ENCODE results near the gene HOXC9. TPM values are rescaled to one million over a fixed set of nuclear protein-coding genes. Genes with fewer than 3 reads are reported as not detected.

HOXC9 gene
- total RNA-seq, 2 experiments from 2014 or later: not detected

DNA sequence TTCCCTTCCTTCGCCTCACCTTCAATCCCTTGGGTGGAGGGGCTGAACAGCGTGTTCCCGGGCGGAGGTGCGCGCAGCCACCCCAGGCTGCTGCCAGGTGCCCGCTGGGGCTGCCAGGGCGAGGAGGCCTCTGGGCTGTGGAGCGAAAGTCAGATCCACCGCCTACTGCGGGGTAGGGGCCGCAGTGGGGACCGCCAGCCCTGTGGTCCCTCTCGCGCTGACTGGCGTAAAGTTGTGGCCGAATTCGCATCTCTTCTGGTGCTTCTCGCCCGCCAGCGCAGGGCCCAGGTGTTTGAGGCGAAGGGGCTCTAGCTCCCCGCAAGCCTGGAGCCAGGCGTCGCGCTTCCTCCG, 46.8 kb downstream of the HOXC9 start:
- DNase-seq: no peak

DNA sequence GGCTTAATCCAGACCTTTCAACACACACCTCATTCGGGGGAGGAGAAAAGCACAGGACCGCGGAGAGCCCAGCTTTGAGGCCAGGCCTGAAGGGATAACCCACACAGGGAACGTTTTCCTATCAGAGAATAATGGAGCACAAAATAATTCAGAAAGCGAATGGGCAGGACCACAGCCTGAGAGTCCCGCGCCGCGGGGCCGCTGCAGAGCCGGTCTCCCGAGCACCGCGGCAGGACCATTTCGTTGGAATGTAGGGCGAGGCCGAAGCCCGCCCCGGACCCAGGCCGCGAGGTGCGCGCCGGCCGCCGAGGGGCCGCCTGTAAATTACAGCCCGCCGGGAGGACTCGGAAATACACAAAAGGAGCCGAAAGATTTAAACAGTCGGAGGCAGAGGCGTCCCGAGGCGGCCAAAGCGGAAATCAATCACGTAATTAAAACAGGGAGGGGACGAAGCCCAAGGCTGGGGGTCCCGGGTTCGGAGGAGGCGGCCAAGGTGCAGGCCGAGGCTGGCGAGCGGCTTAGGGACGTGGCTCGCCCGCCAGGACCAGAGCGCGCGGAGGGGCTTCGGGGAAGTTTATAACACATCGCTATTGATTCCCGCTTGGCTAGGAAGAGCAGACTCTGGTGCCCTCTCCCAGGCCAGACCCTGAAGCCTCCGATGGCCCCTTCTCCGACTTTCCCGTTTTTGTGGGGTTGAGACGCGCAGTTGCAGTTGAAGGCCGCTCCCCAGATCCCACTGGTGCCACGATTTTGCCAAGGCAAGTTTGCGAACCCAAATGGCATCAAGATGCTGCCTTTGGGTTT, 47.4 kb downstream of the HOXC9 start:
- Mint-ChIP-seq H3K27me3 (peaks cover 98% of the 10 kb centered on the region), H3K4me1 (peaks cover 28% of the 10 kb centered on the region), H3K4me3 (no peak overlapping the region), H3K36me3 (peaks cover 2% of the 10 kb centered on the region), H3K27ac (peak overlapping the region; percentile 34), H3K9me3 (ENCODE audit: low read depth) (no peaks in the 10 kb centered on the region)
- CTCF ChIA-PET: interaction anchor here (0.7 to 1.4 kb wide), 2 partner anchors 15 to 24 kb away, joined by 3 read pairs; no protein-coding TSS in a partner anchor
- DNase-seq (no peak), ATAC-seq (no peak)

More for the DNA sequence above, 46.8 kb downstream of the HOXC9 start:
- ATAC-seq: no peak
- Mint-ChIP-seq H3K4me1 (peaks cover 25% of the 10 kb centered on the region), H3K27me3 (peaks cover 97% of the 10 kb centered on the region), H3K36me3 (peaks cover 2% of the 10 kb centered on the region), H3K4me3 (no peak overlapping the region), H3K9me3 (ENCODE audit: low read depth) (no peaks in the 10 kb centered on the region), H3K27ac (peak overlapping the region; percentile 34)
- CTCF ChIA-PET: interaction anchor here (0.7 to 1.4 kb wide), 2 partner anchors 15 to 23 kb away, joined by 3 read pairs; no protein-coding TSS in a partner anchor

DNA sequence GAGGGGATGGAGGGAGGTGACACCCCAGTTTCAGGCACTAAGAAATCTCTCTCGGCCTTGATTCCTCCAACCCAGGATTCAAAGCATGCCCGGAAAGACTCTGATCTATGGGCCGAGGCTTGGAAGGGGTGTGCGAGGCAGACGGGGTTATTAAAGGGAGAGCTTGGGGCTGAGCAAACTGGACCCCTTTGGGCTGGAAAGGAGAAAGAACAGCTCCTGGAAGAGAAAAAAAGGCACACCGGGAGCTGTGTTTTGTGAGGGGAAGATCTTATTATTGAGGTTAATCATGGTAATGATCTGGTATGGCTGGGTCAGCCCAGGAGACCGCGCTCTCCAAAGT, 48.0 kb downstream of the HOXC9 start:
- Mint-ChIP-seq H3K36me3 (peaks cover 2% of the 10 kb centered on the region), H3K27ac (peak overlapping the region; percentile 9), H3K4me1 (peaks cover 30% of the 10 kb centered on the region), H3K4me3 (no peak overlapping the region), H3K9me3 (ENCODE audit: low read depth) (no peaks in the 10 kb centered on the region), H3K27me3 (peaks cover 97% of the 10 kb centered on the region)
- CTCF ChIA-PET: interaction anchor here (0.8 to 1.4 kb wide), 2 partner anchors 16 to 43 kb away, joined by 3 read pairs; no protein-coding TSS in a partner anchor
- no peak for ATAC-seq
- DNase-seq: no peak

DNA sequence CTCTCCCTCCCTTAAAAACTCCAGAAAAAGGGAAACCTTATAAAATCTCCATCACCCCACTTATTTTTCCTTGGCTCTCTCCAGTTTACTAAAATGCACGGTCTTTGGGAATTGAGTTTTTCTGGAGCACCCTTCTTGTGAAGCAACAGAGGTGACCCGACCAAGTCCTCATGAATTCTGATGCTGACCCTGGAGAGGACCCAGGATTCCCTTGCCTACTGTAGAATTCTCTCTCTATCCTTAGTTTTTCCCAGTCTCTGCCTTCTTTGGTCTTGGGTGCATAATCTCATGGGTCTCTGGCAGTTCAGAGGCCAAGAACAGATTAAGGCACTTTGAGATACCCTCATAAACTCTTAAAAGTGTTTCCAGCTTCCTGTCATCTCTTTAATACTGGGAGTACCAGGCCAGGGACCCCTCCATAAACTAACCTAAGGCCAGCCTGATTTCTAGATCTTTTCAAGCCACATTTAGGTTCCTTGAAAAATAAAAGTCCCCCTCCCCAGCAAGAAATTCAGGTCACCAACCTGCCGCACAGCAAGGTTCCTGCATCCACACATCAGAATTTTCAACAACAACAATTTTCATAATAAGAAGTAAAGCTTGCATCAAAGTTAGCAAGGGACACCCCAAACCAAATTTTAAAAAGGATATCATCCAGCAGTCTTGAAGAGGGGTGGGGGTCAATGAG, 48.6 kb downstream of the HOXC9 start:
- CTCF ChIA-PET: interaction anchor here (0.8 to 1.4 kb wide), 2 partner anchors 16 to 43 kb away, joined by 3 read pairs; no protein-coding TSS in a partner anchor
- Mint-ChIP-seq H3K4me1 (peaks cover 34% of the 10 kb centered on the region), H3K27me3 (peaks cover 98% of the 10 kb centered on the region), H3K4me3 (no peak overlapping the region), H3K27ac (no peak overlapping the region), H3K36me3 (peaks cover 2% of the 10 kb centered on the region), H3K9me3 (ENCODE audit: low read depth) (no peaks in the 10 kb centered on the region)
- DNase-seq (no peak), ATAC-seq (no peak)

DNA sequence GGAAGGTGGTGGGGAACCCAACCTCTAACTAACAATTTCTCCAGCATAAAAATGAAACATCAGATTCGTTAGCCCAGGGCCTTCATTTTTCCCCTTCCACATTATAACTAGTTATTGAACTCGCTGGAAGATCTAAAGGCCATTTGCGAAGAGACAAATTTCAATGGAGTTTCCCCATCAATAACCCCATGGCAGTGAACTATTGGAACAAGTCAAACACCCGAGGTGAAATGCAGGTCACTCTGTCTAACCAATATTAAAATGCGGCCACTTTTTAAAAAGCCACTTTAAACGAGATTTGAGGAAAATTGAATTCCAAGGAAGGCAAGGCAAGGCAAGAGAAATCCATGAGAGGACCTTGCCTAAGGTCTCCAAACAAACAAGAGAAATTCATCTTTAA, 49.1 kb downstream of the HOXC9 start:
- H3K4me3 Mint-ChIP-seq: no peak overlapping the region
- DNase-seq: no peak
- H3K4me1 Mint-ChIP-seq: peaks cover 29% of the 10 kb centered on the region
- no peaks in the 10 kb centered on the region for H3K9me3 Mint-ChIP-seq (ENCODE audit: low read depth)
- H3K27ac Mint-ChIP-seq: no peak overlapping the region
- ATAC-seq: no peak
- peaks cover 97% of the 10 kb centered on the region for H3K27me3 Mint-ChIP-seq
- CTCF ChIA-PET: no interaction called here
- H3K36me3 Mint-ChIP-seq: peaks cover 2% of the 10 kb centered on the region

DNA sequence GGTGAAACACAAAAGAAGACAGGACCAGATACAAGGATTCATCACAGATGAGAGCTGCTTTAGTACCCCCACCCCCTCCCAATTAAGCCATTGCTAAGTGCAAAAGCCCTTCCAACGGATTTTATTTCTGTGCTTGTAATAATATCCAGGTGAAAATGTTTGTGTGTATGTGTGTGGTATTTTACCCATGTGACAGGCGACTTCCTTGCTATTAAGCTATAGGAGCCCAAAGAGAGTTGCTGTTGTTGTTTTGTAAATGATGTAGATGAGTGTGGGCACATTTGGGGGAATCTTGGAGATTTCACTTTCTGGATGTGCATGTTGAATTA, 50.5 kb downstream of the HOXC9 start:
- peaks cover 31% of the 10 kb centered on the region for H3K4me1 Mint-ChIP-seq

DNA sequence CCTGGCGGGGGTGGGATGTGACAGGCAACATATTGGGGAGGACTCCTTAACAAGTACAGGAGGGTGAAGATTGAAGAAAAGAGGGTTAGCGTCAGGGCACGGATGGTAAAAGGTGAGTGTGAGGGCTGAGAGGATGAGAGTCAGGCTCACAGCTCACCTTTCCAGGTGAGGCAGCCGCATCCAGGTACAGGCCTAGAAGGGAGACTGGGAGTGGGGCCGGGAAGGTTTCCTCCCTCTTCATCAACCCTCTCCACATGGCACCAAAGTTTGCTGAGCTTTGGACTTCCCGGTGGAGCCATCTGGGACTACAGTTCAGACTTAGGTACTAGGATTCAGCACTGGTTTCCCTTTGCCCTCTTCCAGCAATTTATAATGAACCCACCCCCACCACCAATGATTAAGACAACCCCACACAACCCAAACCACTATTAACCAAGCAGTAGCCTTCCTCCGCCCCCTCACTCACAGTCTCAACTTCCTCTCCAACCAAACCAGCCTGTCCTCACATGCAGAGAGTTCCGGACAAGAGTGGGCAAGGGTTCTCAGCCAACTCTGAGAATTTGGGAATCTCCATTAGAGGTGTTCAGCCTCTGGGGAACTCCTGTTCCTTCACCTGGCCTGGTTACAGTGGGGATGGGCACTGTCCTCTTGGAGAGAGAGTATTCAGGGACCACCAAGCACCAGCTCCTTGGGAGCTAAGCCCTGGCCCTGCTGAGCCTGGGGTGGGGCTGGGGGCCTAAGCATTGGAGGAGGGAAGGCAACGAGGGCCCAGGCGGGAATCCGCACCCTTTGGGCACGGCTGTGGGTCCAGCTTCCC, 51.3 kb downstream of the HOXC9 start:
- DNase-seq (no peak), ATAC-seq (no peak)
- Mint-ChIP-seq H3K9me3 (ENCODE audit: low read depth) (no peaks in the 10 kb centered on the region), H3K4me3 (no peak overlapping the region), H3K4me1 (peaks cover 32% of the 10 kb centered on the region), H3K27me3 (peaks cover 94% of the 10 kb centered on the region), H3K27ac (no peak overlapping the region), H3K36me3 (peaks cover 2% of the 10 kb centered on the region)
- CTCF ChIA-PET: interaction anchor here (0.7 to 2.6 kb wide), 11 partner anchors 19 to 163 kb away, joined by 3 to 13 read pairs (median 4); partner anchors contain the start of genes HOXC10 and HOXC5

More for the DNA sequence above, 50.5 kb downstream of the HOXC9 start:
- no peak overlapping the region for H3K27ac Mint-ChIP-seq
- CTCF ChIA-PET: interaction anchor here (0.9 to 2.0 kb wide), 9 partner anchors 18 to 164 kb away, joined by 3 to 12 read pairs (median 4); partner anchors contain the start of genes HOXC10 and HOXC5
- H3K9me3 Mint-ChIP-seq (ENCODE audit: low read depth): no peaks in the 10 kb centered on the region
- ATAC-seq (no peak), DNase-seq (no peak)
- peaks cover 2% of the 10 kb centered on the region for H3K36me3 Mint-ChIP-seq
- H3K4me3 Mint-ChIP-seq: peak overlapping the region; percentile 19
- peaks cover 94% of the 10 kb centered on the region for H3K27me3 Mint-ChIP-seq

DNA sequence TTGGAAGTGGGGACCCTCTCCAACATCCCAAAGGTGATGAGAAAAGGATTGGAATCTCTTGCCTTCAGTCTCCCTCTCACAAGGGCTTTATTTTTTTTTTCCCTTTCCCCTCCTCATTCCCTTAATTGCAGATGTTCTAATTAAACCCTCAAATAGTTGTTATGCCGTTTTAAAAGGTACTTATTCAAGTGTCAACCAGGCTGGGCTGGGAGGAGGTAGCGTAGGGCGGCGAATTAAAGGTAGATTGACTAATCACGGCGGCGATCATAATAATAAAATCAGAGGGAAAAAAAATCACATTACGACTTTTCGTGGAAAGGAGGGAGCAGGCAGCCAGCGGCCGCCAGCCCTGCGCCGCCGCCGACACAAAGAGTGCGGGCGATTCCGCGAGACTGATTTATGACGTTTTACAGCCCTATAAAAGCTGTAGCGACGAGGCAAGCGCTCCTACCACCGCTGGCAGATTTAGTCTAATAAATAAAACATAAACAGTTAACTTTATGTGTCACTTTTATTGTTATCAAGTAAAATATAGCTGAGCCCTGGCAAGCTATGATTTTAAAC, 52.0 kb downstream of the HOXC9 start:
- no peaks in the 10 kb centered on the region for H3K9me3 Mint-ChIP-seq (ENCODE audit: low read depth)
- no peak overlapping the region for H3K27ac Mint-ChIP-seq
- CTCF ChIA-PET: interaction anchor here (0.7 to 2.9 kb wide), 8 partner anchors 10 to 163 kb away, joined by 3 to 25 read pairs (median 7); partner anchors contain the start of gene HOXC5
- no peaks in the 10 kb centered on the region for H3K36me3 Mint-ChIP-seq
- H3K27me3 Mint-ChIP-seq: peaks cover 91% of the 10 kb centered on the region
- peaks cover 31% of the 10 kb centered on the region for H3K4me1 Mint-ChIP-seq
- no peak for DNase-seq
- no peak overlapping the region for H3K4me3 Mint-ChIP-seq
- no peak for ATAC-seq

DNA sequence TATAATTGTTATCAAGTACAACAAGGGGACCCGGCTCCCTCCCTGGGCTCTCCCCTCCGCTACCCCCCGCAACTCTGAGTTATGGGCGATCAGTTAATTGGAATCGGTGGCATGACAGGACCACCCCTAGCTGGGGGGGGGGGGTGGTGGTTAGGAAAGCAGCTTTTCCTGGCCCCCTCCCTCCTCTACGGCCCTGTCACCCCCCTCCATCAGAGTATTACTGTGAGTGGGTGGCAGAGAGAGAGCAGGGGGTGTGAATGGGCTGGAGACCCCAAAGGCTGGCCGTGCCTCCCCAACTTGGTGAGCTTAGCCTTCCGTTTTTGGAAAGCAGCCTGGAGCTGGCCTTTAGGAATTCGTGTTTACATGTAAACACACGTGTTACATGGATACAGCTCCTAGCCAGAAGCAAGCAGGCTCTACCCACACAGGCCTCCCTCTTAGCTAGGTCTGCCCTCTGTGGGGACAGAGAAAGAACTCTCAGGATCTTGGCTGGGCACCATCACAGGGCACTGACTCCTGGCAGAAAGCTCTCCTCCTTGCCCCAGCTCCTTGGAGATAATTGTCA, 52.6 kb downstream of the HOXC9 start:
- Mint-ChIP-seq H3K27ac (peak overlapping the region; percentile 79), H3K4me3 (peak overlapping the region; percentile 75)

More for the DNA sequence above, 52.6 kb downstream of the HOXC9 start:
- Mint-ChIP-seq H3K27me3 (peaks cover 89% of the 10 kb centered on the region), H3K4me1 (peaks cover 30% of the 10 kb centered on the region), H3K9me3 (ENCODE audit: low read depth) (no peaks in the 10 kb centered on the region), H3K36me3 (no peaks in the 10 kb centered on the region)
- no peak for DNase-seq
- CTCF ChIA-PET: interaction anchor here (0.8 to 2.9 kb wide), 12 partner anchors 9 to 164 kb away, joined by 3 to 25 read pairs (median 4); partner anchors contain the start of gene HOXC5
- no peak for ATAC-seq

Small RNAs within 50 kb of the gene (microRNA-seq; reads per million reads assigned to microRNA genes)
- gene MIR196A2: 193 reads per million, percentile 73 among the genes with 10 or more reads in this experiment
- gene MIR615: not detected

Other genes with a start within 250 kb of the HOXC9 start
- not detected for gene CISTR, start 248.2 kb upstream of the HOXC9 start, total RNA-seq
- gene HOXC13, start 61.3 kb upstream of the HOXC9 start, total RNA-seq: not detected
- not detected for gene HOXC12, start 45.3 kb upstream of the HOXC9 start, total RNA-seq
- gene HOXC11, start 27.0 kb upstream of the HOXC9 start, total RNA-seq: not detected
- not detected for gene HOTAIR, start 25.2 kb upstream of the HOXC9 start, total RNA-seq
- not detected for gene HOXC10, start 15.0 kb upstream of the HOXC9 start, total RNA-seq
- gene HOXC8, start 8.8 kb downstream of the HOXC9 start, total RNA-seq: not detected
- not detected for gene HOXC6, start 28.3 kb downstream of the HOXC9 start, total RNA-seq
- gene HOXC5, start 32.9 kb downstream of the HOXC9 start, total RNA-seq: not detected
- 1 to 10 TPM; 1.5 to 1.9 TPM for gene HOXC4, start 53.7 kb downstream of the HOXC9 start, total RNA-seq
- 10 to 100 TPM; 24.1 to 27.1 TPM for gene SMUG1, start 188.8 kb downstream of the HOXC9 start, total RNA-seq

Data from activated CD8-positive, alpha-beta memory T cell treated with anti-CD3 and anti-CD28 coated beads, Interleukin-2, amount 10 ng/mL, durations not matched to agents 7 days and 5 days (primary cell).